Type B pancreatic cell (in vitro differentiated cells): ENCODE data around the gene CAPN13. TPM values are rescaled to one million over a fixed set of nuclear protein-coding genes. Genes with fewer than 3 reads are reported as not detected.

Source experiments
- DNase-seq: peaks from one replicate; pipeline ENCODE4 v3.0.0; 2021; ENCODE audit warnings: mixed read lengths; ENCODE audit not compliant: unreplicated experiment; ENCODE audit errors: extremely low spot score
- H3K27ac Mint-ChIP-seq: 2 replicates; pipeline ENCODE4 v1.8.0; 2021; ENCODE audit warnings: mild to moderate bottlenecking, mixed read lengths
- H3K27me3 Mint-ChIP-seq: 2 replicates; pipeline ENCODE4 v1.8.0; 2021; ENCODE audit warnings: mixed read lengths
- H3K36me3 Mint-ChIP-seq: 2 replicates; pipeline ENCODE4 v1.8.0; 2021; ENCODE audit warnings: mixed read lengths
- H3K4me1 Mint-ChIP-seq: one replicate; pipeline ENCODE4 v1.8.0; 2021; ENCODE audit warnings: mixed read lengths; ENCODE audit not compliant: unreplicated experiment
- H3K4me3 Mint-ChIP-seq: 2 replicates; pipeline ENCODE4 v1.8.0; 2021; ENCODE audit warnings: mild to moderate bottlenecking, mixed read lengths
- H3K9me3 Mint-ChIP-seq: 2 replicates; pipeline ENCODE4 v1.8.0; 2021; ENCODE audit warnings: mixed read lengths
- total RNA-seq: library from RNA; stranded (reverse); gene quantifications from 2 replicates; pipeline ENCODE4 v1.2.1, GENCODE V29; 2021; ENCODE audit warnings: low replicate concordance
- TF ChIP-seq, protein P1 (sequence below): fragments of 200-600 bp; sonication (generic); conservative IDR thresholded peaks from 2 replicates; pipeline ENCODE4 v1.5.0; 2021; ENCODE audit warnings: antibody characterized with exemption, mild to moderate bottlenecking

The CAPN13 gene
- total RNA-seq, 1 donor from 2014 or later, result 4.9 TPM

DNA sequence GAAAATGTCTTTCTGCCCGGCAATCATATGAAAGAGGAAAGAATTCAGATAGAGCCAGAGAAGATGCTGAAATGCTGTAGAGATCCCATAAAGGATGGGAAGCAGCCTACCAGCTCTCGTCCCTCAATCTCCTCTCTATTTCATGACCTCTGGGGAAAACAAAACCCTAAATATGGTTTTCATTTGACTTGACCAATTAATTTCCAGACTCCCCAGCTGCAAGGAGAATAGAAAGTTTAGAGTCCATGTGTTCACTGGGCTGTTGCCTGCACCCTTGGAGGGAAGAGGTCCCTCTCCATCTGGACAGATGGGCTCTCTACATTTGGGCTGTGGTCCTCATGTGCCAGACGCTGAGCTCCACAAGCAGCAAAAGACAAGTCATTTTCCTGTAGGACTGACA lies 40.6 kb downstream of the CAPN13 start:
- Mint-ChIP-seq H3K4me1 (peaks cover 9% of the 10 kb centered on the region), H3K27ac (no peak overlapping the region), H3K4me3 (no peak overlapping the region), H3K9me3 (no peaks in the 10 kb centered on the region), H3K36me3 (no peaks in the 10 kb centered on the region), H3K27me3 (peaks cover 35% of the 10 kb centered on the region)
- no peak for DNase-seq
- TF ChIP-seq, protein P1, sequence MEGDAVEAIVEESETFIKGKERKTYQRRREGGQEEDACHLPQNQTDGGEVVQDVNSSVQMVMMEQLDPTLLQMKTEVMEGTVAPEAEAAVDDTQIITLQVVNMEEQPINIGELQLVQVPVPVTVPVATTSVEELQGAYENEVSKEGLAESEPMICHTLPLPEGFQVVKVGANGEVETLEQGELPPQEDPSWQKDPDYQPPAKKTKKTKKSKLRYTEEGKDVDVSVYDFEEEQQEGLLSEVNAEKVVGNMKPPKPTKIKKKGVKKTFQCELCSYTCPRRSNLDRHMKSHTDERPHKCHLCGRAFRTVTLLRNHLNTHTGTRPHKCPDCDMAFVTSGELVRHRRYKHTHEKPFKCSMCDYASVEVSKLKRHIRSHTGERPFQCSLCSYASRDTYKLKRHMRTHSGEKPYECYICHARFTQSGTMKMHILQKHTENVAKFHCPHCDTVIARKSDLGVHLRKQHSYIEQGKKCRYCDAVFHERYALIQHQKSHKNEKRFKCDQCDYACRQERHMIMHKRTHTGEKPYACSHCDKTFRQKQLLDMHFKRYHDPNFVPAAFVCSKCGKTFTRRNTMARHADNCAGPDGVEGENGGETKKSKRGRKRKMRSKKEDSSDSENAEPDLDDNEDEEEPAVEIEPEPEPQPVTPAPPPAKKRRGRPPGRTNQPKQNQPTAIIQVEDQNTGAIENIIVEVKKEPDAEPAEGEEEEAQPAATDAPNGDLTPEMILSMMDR, result no peak

DNA sequence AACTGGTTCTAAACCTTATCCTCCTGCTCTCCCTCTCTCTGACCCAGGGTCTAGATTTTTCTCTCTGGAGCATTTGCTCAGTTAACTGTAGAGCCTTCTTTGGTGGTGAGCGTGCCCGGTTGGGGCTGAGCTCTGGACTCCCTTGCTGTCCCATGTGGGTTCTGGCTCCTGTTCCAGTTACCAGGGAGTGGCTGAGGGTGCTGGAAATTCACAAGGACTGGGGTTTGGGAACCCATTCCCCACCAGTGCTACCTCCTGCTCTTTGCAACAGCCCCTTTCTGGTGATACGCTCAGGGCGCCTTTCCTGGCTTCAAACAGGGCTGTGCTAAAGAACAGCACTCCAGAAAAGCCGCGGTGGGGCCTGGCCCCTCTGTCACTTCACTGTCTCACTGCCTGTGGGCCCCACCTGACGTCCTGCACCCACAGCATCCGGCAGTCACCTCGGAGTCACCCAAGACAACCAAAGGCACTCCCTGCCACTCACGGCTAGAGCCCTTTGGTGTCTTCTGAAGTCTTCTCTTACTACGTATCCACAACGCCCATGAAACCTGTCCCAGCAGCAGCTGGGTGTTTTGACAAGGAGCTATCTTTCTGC lies 41.3 kb downstream of the CAPN13 start:
- peaks cover 9% of the 10 kb centered on the region for H3K4me1 Mint-ChIP-seq
- no peaks in the 10 kb centered on the region for H3K36me3 Mint-ChIP-seq
- TF ChIP-seq, protein P1, result no peak
- H3K27ac Mint-ChIP-seq, result no peak overlapping the region
- DNase-seq, result no peak
- no peak overlapping the region for H3K4me3 Mint-ChIP-seq
- peaks cover 35% of the 10 kb centered on the region for H3K27me3 Mint-ChIP-seq
- H3K9me3 Mint-ChIP-seq, result no peaks in the 10 kb centered on the region

- H3K27me3 Mint-ChIP-seq, result peaks cover 41% of the 10 kb centered on the region
- no peak overlapping the region for H3K4me3 Mint-ChIP-seq
- peaks cover 9% of the 10 kb centered on the region for H3K4me1 Mint-ChIP-seq
- no peaks in the 10 kb centered on the region for H3K9me3 Mint-ChIP-seq
- no peak overlapping the region for H3K27ac Mint-ChIP-seq
- TF ChIP-seq, protein P1, result no peak
- DNase-seq, result no peak
- H3K36me3 Mint-ChIP-seq, result no peaks in the 10 kb centered on the region
Measured at GRCh38 chr2:30765191-30765590, 42.1 kb downstream of the CAPN13 start.

DNA sequence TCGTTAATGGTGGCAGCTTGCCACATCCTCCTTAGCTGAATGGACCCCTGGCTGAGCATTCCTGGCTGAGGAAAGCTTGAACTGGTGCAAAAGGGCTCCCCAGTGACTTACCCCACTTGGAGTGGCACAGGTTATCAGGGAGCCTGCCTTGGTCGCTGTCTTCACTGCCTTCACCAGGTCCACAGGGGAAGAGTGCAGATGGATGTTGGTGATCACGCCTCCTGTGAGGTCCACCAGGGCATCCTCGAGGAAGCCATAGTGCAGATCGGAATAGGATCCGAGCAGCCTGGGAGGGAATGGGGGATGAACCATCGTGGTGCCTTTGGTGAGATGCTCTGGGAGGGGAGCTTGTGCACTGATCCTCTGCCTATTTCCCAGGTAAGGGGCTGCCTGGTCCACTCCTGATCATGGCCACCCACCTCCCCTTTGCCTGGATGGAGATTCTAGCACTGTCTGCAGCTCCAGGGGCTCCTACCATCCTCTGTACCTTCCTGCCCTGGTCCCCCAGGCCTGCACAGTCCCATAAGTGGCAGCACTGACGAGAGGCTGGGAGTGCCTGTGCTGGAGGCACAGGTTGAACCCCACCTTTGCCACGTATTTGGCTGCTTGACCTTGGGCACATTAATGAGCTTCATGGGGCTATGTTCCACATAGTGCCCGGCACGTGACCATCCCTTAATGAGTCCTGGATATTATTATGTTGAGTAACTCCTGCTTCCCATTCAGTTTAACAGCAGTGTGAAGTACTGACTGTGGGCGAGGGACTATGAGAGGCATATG lies 43.0 kb downstream of the CAPN13 start:
- DNase-seq, result no peak
- TF ChIP-seq, protein P1, result no peak
- no peaks in the 10 kb centered on the region for H3K36me3 Mint-ChIP-seq
- peaks cover 9% of the 10 kb centered on the region for H3K4me1 Mint-ChIP-seq
- H3K27ac Mint-ChIP-seq, result no peak overlapping the region
- no peak overlapping the region for H3K4me3 Mint-ChIP-seq
- peaks cover 43% of the 10 kb centered on the region for H3K27me3 Mint-ChIP-seq
- H3K9me3 Mint-ChIP-seq, result no peaks in the 10 kb centered on the region

GRCh38 chr2:30763151-30763660 lies 44.0 kb downstream of the CAPN13 start:
- Mint-ChIP-seq H3K27me3 (peaks cover 44% of the 10 kb centered on the region), H3K27ac (no peak overlapping the region), H3K9me3 (no peaks in the 10 kb centered on the region), H3K4me1 (peaks cover 10% of the 10 kb centered on the region), H3K4me3 (no peak overlapping the region), H3K36me3 (no peaks in the 10 kb centered on the region)
- TF ChIP-seq, protein P1, result no peak
- no peak for DNase-seq
